ENCODE measurements around the gene IFT88. TPM values are rescaled to one million over a fixed set of nuclear protein-coding genes. Genes with fewer than 3 reads are reported as not detected.

IFT88 gene
- total and polyA plus RNA-seq, 8 donors = 2.3 to 68.3 (median 6.7) TPM

GRCh38 chr13:20528452-20528851, 38.5 kb upstream of the IFT88 start:
- intact Hi-C loops (cut with DNase I; ENCODE audit: low total_unique reads) = no loop called here

DNA sequence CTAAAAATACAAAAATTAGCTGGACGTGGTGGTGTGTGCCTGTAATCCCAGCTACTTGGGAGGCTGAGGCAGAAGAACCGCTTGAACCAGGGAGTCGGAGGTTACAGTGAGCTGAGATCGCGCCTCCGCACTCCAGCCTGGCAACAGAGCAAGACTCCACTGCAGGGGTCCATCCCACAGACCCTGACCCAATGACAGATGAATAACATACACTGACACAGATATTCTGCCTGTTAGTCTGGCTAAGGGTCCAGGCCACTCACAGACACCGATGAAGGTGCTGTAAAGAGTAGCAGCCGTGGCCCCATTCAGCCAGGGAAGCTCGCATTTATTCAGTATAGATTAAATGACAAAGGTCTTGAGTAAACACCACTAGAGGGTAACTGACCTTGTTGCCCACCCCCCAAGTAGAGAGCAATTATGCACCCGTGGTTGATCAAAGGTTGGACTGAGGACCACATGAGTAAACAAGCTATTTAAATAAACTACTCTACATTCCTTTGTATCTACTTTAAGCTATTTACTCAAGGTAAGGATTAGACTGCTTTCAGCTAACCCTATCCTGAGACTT, 32.8 kb upstream of the IFT88 start:
- no peaks in the 10 kb centered on the region for H3K36me3 ChIP-seq
- intact Hi-C loops (cut with DNase I; ENCODE audit: low total_unique reads) = no loop called here
- H3K27ac ChIP-seq = no peak overlapping the region
- peaks cover 0 to 7% (median 0%) of the 10 kb centered on the region in 3 donors for H3K27me3 ChIP-seq
- peaks cover 0 to 5% (median 2%) of the 10 kb centered on the region in 4 donors for H3K9me3 ChIP-seq
- no peak overlapping the region for H3K4me3 ChIP-seq
- no peak for DNase-seq
- WGBS, 5 donors = 78 to 85% (median 83%) methylated on average over 9 to 10 of the region's 10 CpGs
- TF ChIP-seq POLR2AphosphoS5 (IDR thresholded peaks at IDR 0.05) = no peak
- TF ChIP-seq POLR2A (IDR thresholded peaks at IDR 0.05) = no peak
- TF ChIP-seq EP300 (IDR thresholded peaks at IDR 0.05) = no peak
- TF ChIP-seq, protein P1, sequence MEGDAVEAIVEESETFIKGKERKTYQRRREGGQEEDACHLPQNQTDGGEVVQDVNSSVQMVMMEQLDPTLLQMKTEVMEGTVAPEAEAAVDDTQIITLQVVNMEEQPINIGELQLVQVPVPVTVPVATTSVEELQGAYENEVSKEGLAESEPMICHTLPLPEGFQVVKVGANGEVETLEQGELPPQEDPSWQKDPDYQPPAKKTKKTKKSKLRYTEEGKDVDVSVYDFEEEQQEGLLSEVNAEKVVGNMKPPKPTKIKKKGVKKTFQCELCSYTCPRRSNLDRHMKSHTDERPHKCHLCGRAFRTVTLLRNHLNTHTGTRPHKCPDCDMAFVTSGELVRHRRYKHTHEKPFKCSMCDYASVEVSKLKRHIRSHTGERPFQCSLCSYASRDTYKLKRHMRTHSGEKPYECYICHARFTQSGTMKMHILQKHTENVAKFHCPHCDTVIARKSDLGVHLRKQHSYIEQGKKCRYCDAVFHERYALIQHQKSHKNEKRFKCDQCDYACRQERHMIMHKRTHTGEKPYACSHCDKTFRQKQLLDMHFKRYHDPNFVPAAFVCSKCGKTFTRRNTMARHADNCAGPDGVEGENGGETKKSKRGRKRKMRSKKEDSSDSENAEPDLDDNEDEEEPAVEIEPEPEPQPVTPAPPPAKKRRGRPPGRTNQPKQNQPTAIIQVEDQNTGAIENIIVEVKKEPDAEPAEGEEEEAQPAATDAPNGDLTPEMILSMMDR (IDR thresholded peaks at IDR 0.05) = no peak
- H3K4me1 ChIP-seq = no peaks in the 10 kb centered on the region

More at GRCh38 chr13:20528452-20528851, 38.5 kb upstream of the IFT88 start:
- 81 to 95% (median 87%) methylated on average over 2 of the region's 2 CpGs for WGBS, 5 donors
- peaks cover 0 to 27% (median 23%) of the 10 kb centered on the region in 4 donors for H3K4me1 ChIP-seq
- H3K4me3 ChIP-seq = no peak overlapping the region
- TF ChIP-seq POLR2A (IDR thresholded peaks at IDR 0.05) (no peak), EP300 (IDR thresholded peaks at IDR 0.05) (no peak), POLR2AphosphoS5 (IDR thresholded peaks at IDR 0.05) (no peak)
- TF ChIP-seq, protein P1 (IDR thresholded peaks at IDR 0.05) = no peak
- no peaks in the 10 kb centered on the region for H3K9me3 ChIP-seq
- H3K36me3 ChIP-seq = no peaks in the 10 kb centered on the region
- H3K27me3 ChIP-seq = peaks cover 0 to 7% (median 0%) of the 10 kb centered on the region in 3 donors
- H3K27ac ChIP-seq = no peak overlapping the region
- no peak for DNase-seq

GRCh38 chr13:20536992-20537391, 30.0 kb upstream of the IFT88 start:
- Histone ChIP-seq H3K27me3 (no peaks in the 10 kb centered on the region), H3K27ac (no peak overlapping the region), H3K9me3 (peaks cover 0 to 5% (median 2%) of the 10 kb centered on the region in 4 donors), H3K4me3 (no peak overlapping the region), H3K36me3 (no peaks in the 10 kb centered on the region), H3K4me1 (no peaks in the 10 kb centered on the region)
- DNase-seq = no peak
- TF ChIP-seq POLR2AphosphoS5 (IDR thresholded peaks at IDR 0.05) = no peak
- intact Hi-C loops (cut with DNase I; ENCODE audit: low total_unique reads) = no loop called here

DNA sequence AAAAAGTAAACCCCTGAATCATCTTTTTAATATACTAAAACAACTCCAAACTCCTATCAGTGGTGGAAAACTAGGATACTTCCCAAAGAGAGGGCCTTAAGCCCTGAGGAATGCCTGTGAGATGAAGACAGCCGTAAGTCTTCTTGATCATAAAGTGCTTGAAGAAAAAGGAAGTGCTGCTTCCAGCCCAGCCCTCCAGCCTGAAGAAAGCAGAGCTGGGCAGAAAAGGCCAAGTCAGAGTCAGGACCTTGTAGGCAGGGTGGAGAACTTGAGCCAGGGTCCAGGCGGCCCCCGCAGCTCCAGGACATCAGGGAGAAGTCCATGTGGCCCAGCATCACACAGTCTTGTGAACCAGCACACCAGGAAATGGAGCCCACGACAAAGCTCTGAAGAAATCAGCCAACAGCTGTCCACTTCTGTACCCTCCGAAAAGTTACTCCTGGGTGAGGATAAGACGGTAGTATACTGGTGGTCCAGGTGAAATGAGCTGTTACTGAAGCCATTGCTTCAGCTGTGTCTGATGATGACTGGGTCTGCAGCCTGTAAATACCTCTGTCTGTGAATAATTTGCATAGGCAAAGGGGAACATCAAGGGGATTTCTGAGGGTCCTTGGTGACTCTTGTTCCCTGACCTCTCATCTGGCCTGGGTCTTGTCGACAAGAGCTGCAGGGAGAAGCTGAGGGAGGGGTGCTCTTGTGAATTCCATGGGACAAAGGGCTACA, 22.6 kb upstream of the IFT88 start:
- peaks cover 0 to 6% (median 0%) of the 10 kb centered on the region in 4 donors for H3K4me1 ChIP-seq
- no peak overlapping the region for H3K27ac ChIP-seq
- 78 to 88% (median 84%) methylated on average over 7 of the region's 7 CpGs for WGBS, 5 donors
- H3K4me3 ChIP-seq = no peak overlapping the region
- H3K36me3 ChIP-seq = no peaks in the 10 kb centered on the region
- no peak for DNase-seq
- H3K27me3 ChIP-seq = no peaks in the 10 kb centered on the region
- TF ChIP-seq POLR2AphosphoS5 (IDR thresholded peaks at IDR 0.05) = no peak
- TF ChIP-seq POLR2A (IDR thresholded peaks at IDR 0.05) = no peak
- TF ChIP-seq EP300 (IDR thresholded peaks at IDR 0.05) = no peak
- TF ChIP-seq, protein P1 (IDR thresholded peaks at IDR 0.05) = no peak
- no peaks in the 10 kb centered on the region for H3K9me3 ChIP-seq
- intact Hi-C loops (cut with DNase I; ENCODE audit: low total_unique reads) = no loop called here

DNA sequence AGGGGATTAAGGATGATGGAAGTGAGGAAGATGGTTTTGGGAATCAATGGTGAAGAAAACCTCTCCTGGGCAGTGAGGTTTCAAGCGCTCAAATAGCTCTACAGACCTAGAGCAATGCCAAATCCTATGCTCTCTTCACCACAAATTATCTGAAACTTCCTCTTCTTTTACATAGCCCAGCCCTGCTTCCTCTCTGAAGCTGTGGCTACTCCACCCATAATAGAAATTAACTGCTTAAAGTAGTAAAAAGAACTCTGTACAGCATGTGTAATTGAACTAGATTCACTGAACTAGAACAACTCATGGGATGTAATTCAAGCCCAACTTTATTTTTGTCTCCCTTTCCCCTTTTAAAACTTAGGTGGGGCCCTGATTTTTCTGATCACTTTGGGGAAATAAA, 20.4 kb upstream of the IFT88 start:
- no peak for DNase-seq
- no peaks in the 10 kb centered on the region for H3K36me3 ChIP-seq
- H3K27ac ChIP-seq = no peak overlapping the region
- intact Hi-C loops (cut with DNase I; ENCODE audit: low total_unique reads) = no loop called here
- TF ChIP-seq, protein P1 (IDR thresholded peaks at IDR 0.05) = no peak
- TF ChIP-seq EP300 (IDR thresholded peaks at IDR 0.05) (no peak), POLR2AphosphoS5 (IDR thresholded peaks at IDR 0.05) (no peak), POLR2A (IDR thresholded peaks at IDR 0.05) (no peak)
- H3K9me3 ChIP-seq = no peaks in the 10 kb centered on the region
- no peak overlapping the region for H3K4me3 ChIP-seq
- no peaks in the 10 kb centered on the region for H3K27me3 ChIP-seq
- WGBS, 5 donors = 38 to 69% (median 65%) methylated on average over 1 of the region's 1 CpG
- peaks cover 0 to 6% (median 0%) of the 10 kb centered on the region in 4 donors for H3K4me1 ChIP-seq

Data from stomach (tissue), 9 donors.